Stimulated activated CD4-positive, alpha-beta T cell treated with anti-CD3 and anti-CD28 coated beads, Interleukin-4, amount 100 ng/mL, for 1 hour (primary cell): ENCODE data around the gene RELB.
"Not testable (repeated sequence)": the region's sequence is repeated elsewhere in the genome, so short reads cannot be mapped to it uniquely, and the experiment has no call there.

ENCODE experiments used
- DNase-seq: peaks from one replicate; pipeline ENCODE4 v3.0.0-alpha.2; 2020

Gene RELB, protein sequence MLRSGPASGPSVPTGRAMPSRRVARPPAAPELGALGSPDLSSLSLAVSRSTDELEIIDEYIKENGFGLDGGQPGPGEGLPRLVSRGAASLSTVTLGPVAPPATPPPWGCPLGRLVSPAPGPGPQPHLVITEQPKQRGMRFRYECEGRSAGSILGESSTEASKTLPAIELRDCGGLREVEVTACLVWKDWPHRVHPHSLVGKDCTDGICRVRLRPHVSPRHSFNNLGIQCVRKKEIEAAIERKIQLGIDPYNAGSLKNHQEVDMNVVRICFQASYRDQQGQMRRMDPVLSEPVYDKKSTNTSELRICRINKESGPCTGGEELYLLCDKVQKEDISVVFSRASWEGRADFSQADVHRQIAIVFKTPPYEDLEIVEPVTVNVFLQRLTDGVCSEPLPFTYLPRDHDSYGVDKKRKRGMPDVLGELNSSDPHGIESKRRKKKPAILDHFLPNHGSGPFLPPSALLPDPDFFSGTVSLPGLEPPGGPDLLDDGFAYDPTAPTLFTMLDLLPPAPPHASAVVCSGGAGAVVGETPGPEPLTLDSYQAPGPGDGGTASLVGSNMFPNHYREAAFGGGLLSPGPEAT

DNA sequence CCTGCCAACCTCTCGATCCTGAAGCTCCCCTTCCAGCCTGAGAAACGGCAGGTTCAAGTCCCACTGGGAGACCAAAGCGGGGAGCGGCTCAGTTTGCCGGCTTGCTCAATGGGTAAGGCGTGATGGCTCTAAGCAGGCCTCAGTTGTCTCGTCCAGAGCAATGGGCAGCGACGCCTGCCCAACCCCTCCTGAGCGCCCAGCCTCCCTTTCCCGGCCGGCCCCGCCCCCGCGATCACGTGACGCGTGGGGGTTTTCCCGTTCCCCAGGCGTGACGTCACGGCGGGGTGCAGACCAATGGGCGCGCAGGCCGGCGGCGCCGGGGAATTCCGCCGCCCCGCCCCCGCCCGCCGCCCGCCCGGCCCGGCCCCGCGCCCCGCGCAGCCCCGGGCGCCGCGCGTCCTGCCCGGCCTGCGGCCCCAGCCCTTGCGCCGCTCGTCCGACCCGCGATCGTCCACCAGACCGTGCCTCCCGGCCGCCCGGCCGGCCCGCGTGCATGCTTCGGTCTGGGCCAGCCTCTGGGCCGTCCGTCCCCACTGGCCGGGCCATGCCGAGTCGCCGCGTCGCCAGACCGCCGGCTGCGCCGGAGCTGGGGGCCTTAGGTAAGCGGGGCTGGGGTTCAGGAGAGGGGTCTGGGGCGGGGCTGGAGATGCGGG is at the start of gene RELB:
Gene RELB (plus strand): TSS at position 378 of the 653 bp plus-strand sequence. CDS start 116 bp downstream, at position 494.
- DNase-seq: peak; percentile 98

DNA sequence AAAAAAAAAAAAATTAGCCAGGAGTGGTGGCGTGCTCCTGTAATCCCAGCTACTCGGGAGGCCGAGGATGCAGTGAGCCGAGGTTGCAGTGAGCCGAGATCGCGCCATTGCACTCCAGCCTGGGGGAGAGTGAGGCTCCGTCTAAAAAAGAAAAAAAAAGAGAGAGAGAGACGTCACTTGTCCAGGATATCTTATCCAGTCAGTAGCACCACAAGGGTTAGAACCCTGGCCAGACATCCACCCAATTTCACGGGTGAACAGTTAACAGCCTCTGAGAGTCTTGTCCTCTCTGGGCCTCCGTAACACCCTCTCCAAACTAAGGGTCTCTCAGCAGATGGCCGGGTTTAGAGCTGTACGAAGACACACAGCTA is 47.0 kb upstream of the RELB start:
- no peak for DNase-seq

DNA sequence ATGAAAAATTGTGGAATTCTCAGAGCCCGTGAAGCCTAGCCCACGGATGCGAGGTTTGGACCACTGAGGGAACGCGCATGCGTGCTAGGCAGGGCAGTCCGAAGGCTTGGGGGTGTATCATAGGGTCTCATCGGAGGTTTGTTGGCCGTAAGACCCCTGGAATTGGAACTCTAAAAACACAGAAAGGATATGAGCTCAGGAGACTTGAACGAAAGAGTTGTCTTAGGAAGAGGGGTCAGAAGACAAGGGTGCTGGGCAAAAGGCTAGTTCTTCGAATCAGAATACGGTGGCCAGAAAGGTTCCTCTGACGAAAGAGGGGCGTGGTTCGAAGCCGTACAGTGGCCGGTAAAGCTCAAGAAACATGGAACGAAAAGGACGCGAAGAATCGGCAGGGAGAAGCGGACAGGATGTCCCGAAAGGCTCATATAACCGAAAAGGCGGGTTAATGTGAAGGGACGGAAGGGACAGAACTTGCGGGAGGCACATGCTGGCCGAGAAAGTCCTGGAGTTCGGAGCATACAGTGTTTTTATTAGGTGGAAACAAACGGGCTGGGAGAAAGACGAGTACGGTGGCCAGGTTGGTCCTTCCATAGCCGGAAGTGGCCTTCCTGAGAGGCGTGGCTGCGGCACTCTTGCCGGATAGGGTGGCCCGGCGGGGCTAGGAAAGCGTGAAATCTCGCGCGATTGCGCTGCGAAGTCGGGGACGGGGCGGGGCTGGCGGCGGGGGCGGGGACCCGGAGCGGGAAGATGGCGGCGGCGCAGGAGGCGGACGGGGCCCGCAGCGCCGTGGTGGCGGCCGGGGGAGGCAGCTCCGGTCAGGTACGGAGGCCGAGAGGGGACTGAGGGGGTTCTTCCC is 46.4 kb upstream of the RELB start, which contains the start of gene CLPTM1:
Gene CLPTM1 (plus strand): TSS at position 732 of the 856 bp plus-strand sequence. CDS start 16 bp downstream, at position 748.
- peak; percentile 96 for DNase-seq

DNA sequence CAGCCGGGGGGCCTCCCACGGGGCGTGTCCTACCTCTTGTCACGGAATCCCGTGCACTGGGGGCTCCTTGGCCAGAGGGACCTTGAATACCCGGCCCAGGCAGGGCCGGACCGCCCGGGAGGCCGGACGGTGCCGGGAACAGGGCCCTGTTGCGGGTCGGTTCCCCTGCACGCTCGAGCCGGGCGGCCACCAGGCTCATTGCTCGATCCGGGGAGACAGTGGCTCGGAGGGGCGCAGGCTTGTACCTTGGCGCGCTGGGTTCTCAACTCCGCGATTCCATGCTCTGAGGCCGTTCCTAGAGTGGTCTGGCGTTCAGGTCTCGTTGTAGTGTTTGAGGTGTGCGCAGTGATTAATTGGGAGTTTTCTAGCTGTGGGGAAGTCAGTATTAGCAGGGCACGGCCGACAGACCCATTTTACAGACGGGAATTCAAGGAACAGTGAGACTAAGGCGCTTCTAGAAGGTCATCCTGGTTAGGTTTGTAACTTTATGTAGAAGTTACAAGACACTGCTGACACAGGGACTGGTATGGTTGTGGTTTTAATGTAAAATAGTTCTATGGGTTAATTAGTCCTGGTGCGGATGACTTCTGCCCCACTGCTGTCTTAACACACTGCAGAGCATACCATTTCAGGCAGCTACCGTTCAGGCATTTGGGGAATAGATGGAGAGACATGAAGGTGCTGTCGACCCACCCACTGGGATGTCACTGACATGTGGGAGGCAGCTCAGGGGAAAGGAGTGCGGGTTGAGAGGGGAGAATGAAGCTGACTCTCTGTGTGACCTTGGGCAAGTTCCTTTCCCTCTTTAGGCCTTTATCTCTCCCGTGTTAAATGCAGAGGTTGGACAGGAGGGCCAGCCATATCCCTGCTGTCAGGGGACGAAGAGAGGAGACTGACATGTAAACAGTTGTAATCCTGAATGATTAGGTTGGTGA is 45.5 kb upstream of the RELB start:
- no peak for DNase-seq

DNA sequence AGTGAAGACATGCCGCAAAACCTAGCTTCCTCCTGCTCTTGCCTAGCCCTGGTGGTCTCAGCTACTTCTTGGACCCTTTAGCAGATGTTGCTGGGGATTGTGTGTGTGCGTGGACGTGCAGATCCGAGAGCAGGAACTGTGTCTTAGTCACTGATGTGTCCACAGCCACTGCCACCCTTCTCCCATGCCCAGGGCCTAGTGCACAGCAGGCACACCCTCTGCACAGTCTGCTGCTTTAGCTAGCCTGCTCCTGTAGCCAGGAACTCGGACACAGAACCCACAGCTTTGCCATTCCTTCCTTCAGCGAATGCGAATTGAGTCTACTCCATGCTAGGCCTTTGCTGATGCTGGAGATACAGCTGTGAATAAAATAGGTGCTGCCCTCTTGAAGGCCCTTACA is 43.7 kb upstream of the RELB start:
- no peak for DNase-seq

DNA sequence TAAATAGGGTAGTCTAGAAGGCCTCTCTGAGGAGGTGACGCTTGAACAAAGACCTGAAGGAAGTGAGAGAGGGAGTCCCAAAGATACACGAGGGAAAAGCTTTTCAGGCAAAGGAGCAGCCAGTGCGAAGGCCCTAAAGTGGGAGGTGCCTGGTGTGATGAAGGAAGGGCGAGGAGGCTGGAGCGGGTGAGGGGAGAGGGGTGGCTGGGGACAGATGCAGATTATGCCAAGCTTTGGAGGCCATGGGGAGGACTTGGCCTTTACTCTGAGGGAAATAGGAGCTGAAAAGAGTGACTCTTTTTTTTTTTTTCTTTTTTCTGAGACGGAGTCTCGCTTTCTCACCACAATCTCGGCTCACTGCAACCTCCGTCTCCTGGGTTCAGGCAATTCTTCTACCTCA is 43.2 kb upstream of the RELB start:
- DNase-seq: no peak

DNA sequence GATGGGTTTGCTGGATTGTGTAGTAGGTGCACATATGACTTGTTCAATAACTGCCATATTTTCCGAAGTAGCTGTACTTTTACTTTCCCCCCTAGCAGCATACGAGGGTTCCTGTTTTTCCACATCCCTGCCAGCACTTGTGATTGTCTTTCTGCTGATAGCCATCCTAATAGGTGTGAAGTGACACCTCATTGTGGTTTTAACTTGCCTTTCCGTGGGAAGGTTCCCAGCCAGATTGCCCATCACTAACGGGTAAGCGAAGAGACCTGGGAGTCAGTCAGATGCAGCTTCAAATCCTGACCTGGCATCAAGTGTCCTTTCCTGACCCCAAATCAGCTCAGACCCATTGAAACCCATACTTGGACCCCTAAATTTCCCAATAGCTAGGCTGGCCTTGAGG is 41.6 kb upstream of the RELB start:
- no peak for DNase-seq

DNA sequence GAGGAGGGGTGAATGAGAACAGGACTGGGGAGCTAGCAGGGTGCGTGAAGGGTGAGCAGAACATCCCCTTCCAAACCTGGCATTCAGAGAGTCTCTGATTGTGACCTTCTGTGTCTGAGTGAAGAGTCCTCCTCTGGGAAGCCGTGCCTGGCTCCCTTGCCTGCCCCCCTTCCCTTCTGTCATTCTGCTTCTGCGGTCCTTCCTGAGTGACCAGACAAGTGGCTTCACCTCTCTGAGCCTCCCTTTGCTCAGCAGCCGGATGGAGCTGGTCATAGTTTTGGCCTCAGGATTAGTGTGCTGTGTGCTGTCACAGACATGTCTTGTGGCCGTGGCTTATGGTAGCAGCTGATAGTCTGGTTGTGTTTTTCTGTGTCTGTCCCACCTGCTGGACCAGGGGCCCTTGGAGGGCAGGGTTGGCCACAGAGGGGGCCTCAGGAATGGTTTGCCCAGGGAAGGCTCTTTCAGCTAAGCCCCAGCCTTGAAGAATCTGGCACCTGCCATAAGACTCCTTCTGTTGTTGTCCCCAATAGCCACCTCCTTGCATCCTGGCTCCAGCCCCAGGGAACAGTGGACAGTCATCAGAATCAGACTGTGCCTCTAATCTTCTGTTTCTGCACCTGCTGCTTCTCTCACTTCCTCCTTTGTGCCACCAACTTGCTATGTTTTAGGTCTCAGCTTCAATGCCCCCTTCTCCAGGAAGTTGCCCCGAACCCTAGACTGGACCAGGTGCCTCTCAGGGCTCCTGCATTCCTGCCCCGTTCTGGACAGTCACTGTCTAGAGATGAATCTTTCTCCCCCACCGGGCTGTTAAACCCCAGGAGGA is 40.1 kb upstream of the RELB start:
- no peak for DNase-seq

DNA sequence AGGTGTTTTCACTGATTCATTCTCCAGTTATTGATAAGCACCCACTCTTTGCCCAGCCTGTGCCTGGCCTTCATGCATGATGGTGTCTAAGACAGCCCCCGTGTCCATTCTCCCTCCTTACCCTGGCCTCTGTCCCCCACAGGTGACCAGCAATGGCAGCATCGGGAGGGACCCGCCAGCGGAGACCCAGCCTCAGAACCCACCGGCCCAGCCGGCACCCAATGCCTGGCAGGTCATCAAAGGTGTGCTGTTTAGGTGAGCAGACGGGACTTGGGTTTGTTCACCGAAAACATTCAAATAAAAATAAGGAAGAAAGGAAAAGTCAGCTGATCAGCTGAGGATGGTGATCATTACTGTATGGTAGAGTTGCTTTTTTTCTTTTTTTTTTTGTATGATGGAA is 39.4 kb upstream of the RELB start:
- no peak for DNase-seq

DNA sequence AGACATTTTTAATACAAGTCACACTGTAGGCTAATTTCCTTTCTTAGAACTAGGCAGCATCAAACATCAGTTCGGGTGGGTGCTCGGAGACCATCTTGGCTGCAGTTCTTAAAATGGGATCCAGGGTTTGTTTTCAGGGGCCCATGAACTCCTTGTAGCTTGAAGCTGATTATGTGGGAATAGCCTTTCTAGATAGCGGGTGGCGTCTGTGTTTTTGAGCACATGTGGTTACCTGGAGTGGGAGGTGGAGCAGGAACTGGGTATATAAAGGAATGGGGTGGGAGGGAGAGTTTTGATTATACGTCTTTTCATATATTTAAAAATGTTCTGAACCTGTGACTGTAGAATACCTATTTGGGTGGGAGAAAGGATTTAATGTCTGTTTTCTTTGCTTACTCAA is 33.1 kb upstream of the RELB start:
- no peak for DNase-seq

DNA sequence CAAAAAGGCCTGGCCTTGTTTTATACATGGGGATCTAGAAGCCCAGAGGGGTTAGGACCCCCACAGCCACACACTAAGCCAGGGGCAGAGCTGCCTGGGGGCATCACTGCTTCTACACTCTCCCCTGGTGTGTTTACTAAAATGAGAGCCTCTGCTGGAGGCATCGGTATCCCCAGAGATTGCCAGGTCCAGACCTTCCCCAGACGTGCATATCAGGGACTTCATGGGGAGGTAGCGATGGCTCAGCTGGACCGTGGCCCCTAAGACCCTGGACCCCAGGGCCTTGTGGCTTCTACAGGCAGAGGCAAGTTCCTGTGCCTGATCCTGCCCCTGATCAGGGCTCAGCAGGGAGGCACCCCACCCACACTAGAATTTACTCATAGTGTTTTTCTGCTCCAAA is 32.6 kb upstream of the RELB start:
- DNase-seq: no peak

DNA sequence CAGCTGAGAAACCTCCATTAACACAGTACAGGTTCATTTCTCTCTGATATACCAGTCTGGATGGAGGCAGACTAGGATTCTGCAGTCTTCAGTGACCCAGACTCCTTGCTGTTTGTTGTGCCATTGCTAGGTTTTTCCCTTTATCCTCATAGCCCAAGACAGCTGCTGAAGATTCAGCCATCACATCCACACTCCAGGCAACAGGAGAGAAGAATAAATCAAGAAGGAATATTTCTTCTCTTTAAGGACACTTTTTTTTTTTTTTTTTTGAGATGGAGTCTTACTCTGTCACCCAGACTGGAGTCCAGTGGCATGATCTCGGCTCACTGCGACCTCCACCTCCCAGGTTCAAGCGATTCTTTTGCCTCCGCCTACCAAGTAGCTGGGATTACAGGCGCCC is 31.8 kb upstream of the RELB start:
- DNase-seq: no peak

DNA sequence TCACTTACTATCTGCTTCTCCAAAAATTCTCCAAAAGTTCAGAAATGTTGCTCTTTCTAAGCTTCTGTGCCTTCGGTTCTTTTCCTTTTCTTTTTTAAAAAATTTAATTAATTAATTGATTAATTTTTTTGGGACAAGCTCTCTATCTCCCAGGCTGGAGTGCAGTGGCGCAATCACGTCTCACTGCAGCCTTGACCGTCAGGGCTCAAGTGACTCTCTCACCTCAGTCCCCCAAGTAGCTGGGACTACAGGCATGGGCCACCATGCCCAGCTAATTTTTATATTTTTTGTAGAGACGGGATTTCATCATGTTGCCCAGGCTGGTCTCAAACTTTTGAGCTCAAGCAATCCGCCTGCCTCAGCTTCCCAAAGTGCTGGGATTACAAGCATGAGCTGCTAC is 29.8 kb upstream of the RELB start:
- not testable (repeated sequence) for DNase-seq

DNA sequence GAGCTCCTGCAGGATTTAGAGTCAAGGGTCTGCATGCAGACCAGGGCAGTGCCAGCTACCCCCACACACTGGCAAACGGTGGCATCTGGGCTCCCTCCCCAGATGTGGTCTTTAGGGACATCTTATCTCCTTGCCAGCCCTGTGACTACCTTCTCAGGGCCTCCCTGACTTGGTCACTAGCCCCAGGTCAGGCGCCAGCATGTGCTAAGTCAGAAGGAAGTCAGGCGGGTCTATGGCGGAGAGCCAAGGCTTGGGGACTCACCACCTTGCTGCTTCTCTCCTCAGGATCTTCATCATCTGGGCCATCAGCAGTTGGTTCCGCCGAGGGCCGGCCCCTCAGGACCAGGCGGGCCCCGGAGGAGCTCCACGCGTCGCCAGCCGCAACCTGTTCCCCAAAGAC is 28.5 kb upstream of the RELB start:
- DNase-seq: no peak

DNA sequence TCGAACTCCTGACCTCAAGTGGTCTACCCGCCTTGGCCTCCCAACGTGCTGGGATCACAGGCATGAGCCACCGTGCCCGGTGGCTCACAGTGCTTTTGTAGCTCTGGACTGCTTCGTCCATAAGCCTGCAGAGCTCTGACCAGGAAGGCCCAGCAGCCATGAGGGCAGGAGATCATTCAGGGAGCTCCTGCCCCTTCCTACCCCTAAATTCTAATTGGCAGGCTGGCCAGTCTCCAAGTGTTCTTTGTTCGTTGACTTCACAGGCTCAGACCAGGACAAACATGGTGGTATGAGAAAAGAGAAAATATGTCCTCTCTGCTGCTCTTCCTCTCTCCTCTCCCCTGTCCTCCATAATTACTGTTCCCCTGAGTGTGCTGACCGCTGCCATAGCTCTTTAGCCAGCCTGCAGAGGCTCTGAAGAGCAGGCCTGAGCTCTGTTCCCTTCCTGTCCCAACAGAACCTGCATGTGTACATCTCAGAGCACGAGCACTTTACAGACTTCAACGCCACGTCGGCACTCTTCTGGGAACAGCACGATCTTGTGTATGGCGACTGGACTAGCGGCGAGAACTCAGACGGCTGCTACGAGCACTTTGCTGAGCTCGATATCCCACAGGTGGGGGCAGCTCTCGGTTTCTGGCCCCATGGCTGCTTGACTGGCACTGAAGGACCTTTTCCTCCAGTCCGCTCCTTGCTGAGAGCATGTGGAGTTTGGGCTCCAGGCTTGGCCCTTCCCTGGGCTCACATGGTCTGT is 27.1 kb upstream of the RELB start:
- DNase-seq: no peak

DNA sequence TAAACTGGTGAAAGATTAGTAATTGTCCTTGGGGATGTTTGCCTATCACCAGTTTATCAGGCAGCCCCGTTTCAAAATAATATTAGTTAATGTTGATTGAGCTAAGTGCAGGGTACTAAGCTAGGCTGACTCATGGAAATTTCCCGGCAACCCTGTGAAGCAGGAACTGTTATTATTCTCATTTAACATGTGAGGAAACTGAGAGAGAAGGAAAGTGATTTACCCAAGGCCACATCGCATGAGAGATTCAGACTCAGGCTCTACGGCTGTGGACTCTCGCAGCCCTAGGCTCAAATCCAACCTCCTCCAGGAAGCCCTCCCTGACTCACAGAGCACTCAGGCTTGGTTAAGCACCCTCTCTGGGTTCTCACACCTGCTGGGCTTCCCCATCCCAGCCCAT is 26.4 kb upstream of the RELB start:
- DNase-seq: no peak

DNA sequence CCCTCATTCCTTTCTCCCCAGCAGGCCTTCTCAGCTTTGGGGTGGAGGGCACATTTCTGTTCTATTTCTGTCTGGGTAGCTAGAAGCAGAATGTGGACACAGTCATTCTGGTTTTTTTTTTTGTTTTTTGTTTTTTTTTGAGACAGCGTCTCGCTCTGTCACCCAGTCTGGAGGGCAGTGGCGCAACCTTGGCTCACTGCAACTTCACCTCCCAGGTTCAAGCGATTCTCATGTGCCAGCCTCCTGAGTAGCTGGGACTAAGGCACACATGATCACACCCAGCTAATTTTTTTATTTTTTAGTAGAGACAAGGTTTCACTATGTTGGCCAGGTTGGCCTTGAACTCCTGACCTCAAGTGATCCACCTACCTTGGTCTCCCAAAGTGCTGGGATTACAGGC is 25.8 kb upstream of the RELB start:
- no peak for DNase-seq

DNA sequence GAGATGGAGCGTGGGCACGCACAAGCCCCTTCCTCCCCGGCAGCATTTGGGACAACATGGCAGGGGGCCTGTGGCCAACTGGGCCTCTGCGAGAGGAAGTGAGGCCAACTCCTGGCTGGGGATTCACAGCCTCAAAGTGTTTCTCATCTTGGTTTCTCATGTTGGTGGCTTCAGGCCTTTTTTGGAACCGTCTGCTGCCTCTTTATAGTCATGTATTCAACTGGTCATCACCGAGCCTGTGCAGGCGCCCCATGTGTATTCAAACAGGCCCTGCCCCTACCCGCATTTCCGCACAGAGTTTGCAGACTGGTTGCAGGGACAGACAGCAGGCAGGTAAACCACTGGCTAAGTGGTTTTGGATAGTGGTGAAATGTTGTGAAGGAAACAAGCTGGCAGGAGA is 17.3 kb upstream of the RELB start:
- no peak for DNase-seq

DNA sequence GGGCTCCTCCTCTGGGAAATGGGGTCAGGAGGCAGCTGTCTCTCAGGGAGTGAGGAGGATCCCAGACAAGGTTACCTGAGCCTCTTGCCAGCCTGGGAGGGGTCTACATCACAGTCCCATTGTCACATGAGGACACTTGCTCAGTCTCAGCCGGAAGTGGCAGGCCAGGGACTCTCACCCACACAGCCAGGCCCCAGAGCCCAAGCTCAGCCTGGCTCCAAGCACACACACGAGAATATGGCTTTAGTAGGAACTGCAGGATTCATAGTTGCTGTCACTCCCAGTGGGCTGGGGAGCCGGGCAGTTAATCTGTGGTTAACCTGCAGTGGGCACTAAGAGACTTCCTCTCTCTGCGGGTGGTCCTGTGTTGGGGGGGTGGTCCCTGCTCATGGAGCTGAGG is 15.8 kb upstream of the RELB start:
- no peak for DNase-seq

DNA sequence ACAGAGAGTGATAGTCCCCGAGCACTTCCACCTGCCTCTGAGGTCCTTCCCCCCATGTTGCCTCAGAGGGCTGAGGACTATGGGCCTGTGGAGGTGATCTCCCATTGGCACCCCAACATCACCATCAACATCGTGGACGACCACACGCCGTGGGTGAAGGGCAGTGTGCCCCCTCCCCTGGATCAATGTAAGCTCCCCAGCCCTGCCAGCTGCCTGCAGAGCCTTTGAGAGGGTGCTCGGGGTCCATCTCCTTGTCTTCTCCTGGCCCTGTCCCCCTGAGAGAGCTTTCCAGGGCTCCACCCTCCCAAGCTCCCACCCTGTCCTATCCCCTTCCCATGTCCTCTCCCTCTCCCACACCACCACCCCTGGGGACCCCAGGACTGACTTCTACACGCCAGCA is 14.9 kb upstream of the RELB start:
- no peak for DNase-seq
